ENCODE measurements around the gene BECN2. TPM values are rescaled to one million over a fixed set of nuclear protein-coding genes. Genes with fewer than 3 reads are reported as not detected.

The BECN2 gene, protein sequence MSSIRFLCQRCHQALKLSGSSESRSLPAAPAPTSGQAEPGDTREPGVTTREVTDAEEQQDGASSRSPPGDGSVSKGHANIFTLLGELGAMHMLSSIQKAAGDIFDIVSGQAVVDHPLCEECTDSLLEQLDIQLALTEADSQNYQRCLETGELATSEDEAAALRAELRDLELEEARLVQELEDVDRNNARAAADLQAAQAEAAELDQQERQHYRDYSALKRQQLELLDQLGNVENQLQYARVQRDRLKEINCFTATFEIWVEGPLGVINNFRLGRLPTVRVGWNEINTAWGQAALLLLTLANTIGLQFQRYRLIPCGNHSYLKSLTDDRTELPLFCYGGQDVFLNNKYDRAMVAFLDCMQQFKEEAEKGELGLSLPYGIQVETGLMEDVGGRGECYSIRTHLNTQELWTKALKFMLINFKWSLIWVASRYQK
- not detected for total RNA-seq

DNA sequence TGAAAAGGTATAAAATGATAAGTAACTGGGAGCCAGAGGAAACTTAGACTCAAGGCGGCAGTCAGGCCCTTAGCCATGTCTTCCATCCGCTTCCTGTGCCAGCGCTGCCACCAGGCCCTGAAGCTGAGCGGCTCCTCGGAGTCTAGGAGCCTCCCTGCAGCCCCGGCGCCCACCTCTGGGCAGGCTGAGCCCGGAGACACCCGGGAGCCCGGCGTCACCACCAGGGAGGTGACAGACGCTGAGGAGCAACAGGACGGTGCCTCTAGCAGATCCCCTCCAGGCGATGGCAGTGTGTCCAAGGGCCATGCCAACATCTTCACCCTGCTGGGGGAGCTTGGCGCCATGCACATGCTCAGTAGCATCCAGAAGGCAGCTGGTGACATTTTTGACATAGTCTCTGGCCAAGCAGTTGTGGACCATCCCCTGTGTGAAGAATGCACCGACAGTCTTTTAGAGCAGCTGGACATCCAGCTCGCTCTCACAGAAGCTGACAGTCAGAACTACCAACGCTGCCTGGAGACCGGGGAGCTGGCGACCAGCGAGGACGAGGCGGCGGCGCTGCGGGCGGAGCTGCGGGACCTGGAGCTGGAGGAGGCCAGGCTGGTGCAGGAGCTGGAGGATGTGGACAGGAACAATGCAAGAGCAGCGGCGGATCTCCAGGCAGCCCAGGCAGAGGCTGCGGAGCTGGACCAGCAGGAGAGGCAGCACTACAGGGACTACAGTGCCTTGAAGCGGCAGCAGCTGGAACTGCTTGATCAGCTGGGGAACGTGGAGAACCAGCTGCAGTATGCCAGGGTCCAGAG, at the start of gene BECN2:
Gene BECN2 (plus strand): TSS at position 76 of the 803 bp plus-strand sequence. CDS start 0 bp downstream, at position 76.
- no peaks in the 10 kb centered on the region for H3K9me3 ChIP-seq
- intact Hi-C loops (cut with DNase I; ENCODE audit: low total_unique reads) = no loop called here
- H3K27ac ChIP-seq = no peak within 1 kb of the TSS
- no peaks in the 10 kb centered on the region for H3K27me3 ChIP-seq
- no peaks in the 10 kb centered on the region for H3K36me3 ChIP-seq
- TF ChIP-seq, protein P1, sequence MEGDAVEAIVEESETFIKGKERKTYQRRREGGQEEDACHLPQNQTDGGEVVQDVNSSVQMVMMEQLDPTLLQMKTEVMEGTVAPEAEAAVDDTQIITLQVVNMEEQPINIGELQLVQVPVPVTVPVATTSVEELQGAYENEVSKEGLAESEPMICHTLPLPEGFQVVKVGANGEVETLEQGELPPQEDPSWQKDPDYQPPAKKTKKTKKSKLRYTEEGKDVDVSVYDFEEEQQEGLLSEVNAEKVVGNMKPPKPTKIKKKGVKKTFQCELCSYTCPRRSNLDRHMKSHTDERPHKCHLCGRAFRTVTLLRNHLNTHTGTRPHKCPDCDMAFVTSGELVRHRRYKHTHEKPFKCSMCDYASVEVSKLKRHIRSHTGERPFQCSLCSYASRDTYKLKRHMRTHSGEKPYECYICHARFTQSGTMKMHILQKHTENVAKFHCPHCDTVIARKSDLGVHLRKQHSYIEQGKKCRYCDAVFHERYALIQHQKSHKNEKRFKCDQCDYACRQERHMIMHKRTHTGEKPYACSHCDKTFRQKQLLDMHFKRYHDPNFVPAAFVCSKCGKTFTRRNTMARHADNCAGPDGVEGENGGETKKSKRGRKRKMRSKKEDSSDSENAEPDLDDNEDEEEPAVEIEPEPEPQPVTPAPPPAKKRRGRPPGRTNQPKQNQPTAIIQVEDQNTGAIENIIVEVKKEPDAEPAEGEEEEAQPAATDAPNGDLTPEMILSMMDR (IDR thresholded peaks at IDR 0.05) = no peak
- no peak for TF ChIP-seq POLR2AphosphoS5 (IDR thresholded peaks at IDR 0.05)
- TF ChIP-seq POLR2A (IDR thresholded peaks at IDR 0.05) = no peak
- no peak within 1 kb of the TSS for H3K4me3 ChIP-seq
- DNase-seq (ENCODE audit: low spot score in 2 of 2) = no peak
- no peaks in the 10 kb centered on the region for H3K4me1 ChIP-seq

DNA sequence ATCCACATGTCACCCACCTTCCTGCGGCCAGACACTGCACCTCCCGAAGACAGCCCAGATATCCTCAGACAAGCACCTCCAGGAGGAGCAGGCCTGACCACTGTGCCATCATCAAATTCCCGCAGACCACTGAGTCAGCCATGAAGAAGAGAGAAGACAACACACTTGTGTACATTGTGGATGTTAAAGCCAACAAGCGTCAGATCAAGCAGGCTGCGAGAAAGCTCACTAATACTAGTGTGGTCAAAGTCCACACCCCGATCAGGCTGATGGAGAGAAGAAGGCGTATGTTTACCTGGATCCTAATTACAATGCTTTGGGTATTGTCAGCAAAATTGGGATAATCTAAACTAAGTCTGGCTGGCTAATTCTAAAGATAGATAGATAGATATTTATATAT, 41.4 kb upstream of the BECN2 start:
- no peak overlapping the region for H3K27ac ChIP-seq
- no peaks in the 10 kb centered on the region for H3K9me3 ChIP-seq
- no peak for DNase-seq (ENCODE audit: low spot score in 2 of 2)
- TF ChIP-seq POLR2A (IDR thresholded peaks at IDR 0.05) (no peak), POLR2AphosphoS5 (IDR thresholded peaks at IDR 0.05) (no peak)
- TF ChIP-seq, protein P1 (IDR thresholded peaks at IDR 0.05) = no peak
- no peaks in the 10 kb centered on the region for H3K36me3 ChIP-seq
- no peaks in the 10 kb centered on the region for H3K4me1 ChIP-seq
- H3K4me3 ChIP-seq = no peak overlapping the region
- intact Hi-C loops (cut with DNase I; ENCODE audit: low total_unique reads) = no loop called here
- no peaks in the 10 kb centered on the region for H3K27me3 ChIP-seq

DNA sequence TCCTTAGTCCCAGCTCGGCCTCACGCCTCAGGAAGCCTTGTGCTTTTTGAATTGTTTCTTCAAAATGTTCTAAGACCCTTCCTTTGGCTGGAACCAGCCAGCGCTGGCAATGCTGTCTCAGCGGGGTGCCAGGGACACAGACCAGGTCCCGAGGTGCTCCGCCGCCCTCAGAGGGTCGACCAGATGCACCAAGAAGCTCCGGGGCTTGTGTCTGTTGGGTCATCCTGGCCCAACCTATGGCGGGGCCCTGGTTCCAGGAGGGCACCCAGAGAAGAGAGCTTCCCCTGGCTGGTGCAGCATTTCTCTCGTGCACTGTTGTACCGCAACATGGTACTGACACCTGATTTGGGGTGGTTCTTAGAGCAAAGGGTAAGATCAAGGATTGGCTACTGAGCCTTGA, 40.1 kb upstream of the BECN2 start:
- Histone ChIP-seq H3K27ac (no peak overlapping the region), H3K9me3 (no peaks in the 10 kb centered on the region), H3K4me1 (no peaks in the 10 kb centered on the region), H3K36me3 (no peaks in the 10 kb centered on the region), H3K4me3 (no peak overlapping the region), H3K27me3 (no peaks in the 10 kb centered on the region)
- TF ChIP-seq POLR2A (IDR thresholded peaks at IDR 0.05) (no peak), POLR2AphosphoS5 (IDR thresholded peaks at IDR 0.05) (no peak)
- TF ChIP-seq, protein P1 (IDR thresholded peaks at IDR 0.05) = no peak
- intact Hi-C loops (cut with DNase I; ENCODE audit: low total_unique reads) = no loop called here
- DNase-seq (ENCODE audit: low spot score in 2 of 2) = no peak

DNA sequence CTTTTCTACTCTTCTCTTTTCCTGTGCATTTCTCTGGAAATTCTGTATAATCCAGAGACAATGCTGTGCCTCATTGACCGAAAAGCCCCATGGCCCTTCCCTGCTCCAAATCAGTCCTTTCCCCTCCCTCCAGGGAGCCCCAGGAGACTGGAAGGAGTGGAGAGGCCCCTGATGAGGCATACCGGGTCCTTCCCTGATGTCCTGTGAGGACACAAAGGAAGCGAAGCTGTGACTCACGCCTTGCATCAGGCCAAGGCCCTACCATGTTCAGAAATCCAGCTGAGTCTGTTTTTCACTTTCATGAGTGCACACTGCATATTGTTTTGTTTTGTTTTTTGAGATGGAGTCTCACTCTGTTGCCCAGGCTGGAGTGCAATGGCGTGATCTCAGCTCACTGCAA, 38.7 kb upstream of the BECN2 start:
- no peaks in the 10 kb centered on the region for H3K4me1 ChIP-seq
- TF ChIP-seq POLR2A (IDR thresholded peaks at IDR 0.05) (no peak), POLR2AphosphoS5 (IDR thresholded peaks at IDR 0.05) (no peak)
- TF ChIP-seq, protein P1 (IDR thresholded peaks at IDR 0.05) = no peak
- no peak overlapping the region for H3K27ac ChIP-seq
- no peak for DNase-seq (ENCODE audit: low spot score in 2 of 2)
- no peak overlapping the region for H3K4me3 ChIP-seq
- intact Hi-C loops (cut with DNase I; ENCODE audit: low total_unique reads) = no loop called here
- no peaks in the 10 kb centered on the region for H3K9me3 ChIP-seq
- no peaks in the 10 kb centered on the region for H3K36me3 ChIP-seq
- no peaks in the 10 kb centered on the region for H3K27me3 ChIP-seq
